BLaER1 treated with 17β-estradiol and CSF1 and Interleukin-3, amounts not matched to agents 10 nM and 100 nM (cell line): ENCODE data around the gene CABLES1.
A peak's percentile ranks its signal among the peaks of the same experiment; 100 is the strongest.

Experiments
- H3K27ac ChIP-seq, 11 experiments: shearing (Covaris generic); formaldehyde crosslinking; 2 replicates each; pipeline ENCODE4 v1.8.1; 2022
- H3K27me3 ChIP-seq, 11 experiments: shearing (Covaris generic); formaldehyde crosslinking; 2 replicates each; pipeline ENCODE4 v1.8.1; 2022
- H3K36me3 ChIP-seq, 11 experiments: shearing (Covaris generic); formaldehyde crosslinking; 2 replicates each; pipeline ENCODE4 v1.8.1; 2022
- H3K4me1 ChIP-seq, 10 experiments: shearing (Covaris generic); formaldehyde crosslinking; 2 replicates each; pipeline ENCODE4 v1.8.1; 2022
- H3K4me2 ChIP-seq, 11 experiments: shearing (Covaris generic); formaldehyde crosslinking; 2 replicates each; pipeline ENCODE4 v1.8.1; 2022
- H3K4me3 ChIP-seq, 10 experiments: shearing (Covaris generic); formaldehyde crosslinking; 2 replicates each; pipeline ENCODE4 v1.8.1; 2022
- H3K9ac ChIP-seq, 11 experiments: shearing (Covaris generic); formaldehyde crosslinking; 2 replicates each; pipeline ENCODE4 v1.8.1; 2022
- H3K9me3 ChIP-seq, 11 experiments: shearing (Covaris generic); formaldehyde crosslinking; replicated peaks in 1 of 11; 2 replicates each; pipeline ENCODE4 v1.8.1; 2022
- H4K20me1 ChIP-seq, 11 experiments: shearing (Covaris generic); formaldehyde crosslinking; 2 replicates each; pipeline ENCODE4 v1.8.1; 2022
- Cebpa-rat ChIP-seq, 11 experiments: shearing (Covaris generic); IDR thresholded peaks; 2 replicates each; pipeline ENCODE4 v1.8.1; 2022

Gene CABLES1

DNA sequence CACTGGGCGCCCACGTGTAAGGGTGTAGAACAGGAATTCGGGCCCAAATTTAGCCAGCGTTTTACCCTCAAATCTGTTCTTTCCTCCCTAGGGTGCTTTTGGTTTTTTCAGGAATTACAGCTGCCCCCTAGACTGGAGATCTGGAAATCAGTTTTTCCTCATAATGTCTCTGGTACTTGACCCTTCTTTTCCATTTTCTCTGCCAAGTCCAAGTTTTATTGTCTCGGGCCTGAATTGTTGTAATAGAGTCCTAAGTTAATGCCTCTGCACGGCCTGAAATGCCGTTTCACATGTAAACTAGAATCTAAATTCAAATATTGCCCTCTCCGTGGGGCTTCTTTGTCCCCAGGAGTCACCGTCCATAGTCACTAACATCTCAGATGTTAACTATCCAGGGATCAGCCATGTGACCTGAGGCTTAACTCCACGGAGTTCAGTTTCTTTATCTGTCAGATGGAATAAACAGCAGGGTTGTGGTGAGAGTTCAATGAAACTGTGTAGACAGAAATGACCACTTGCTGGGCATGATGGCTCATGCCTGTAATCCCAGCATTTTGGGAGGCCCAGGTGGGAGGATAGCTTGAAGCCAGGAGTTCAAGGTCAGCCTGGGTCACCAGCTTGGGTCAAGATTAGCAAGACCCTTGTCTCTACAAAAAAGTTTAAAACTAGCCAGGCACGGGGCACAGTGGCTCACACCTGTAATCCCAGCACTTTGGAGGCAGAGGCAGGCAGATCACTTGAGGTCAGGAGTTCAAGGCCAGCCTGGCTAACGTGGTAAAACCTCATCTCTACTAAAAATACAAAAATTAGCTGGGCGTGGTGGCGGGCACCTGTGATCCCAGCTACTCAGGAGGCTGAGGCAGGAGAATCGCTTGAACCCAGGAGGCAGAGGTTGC is 12.7 kb upstream of the CABLES1 start:
- Histone ChIP-seq H3K9ac (no peak overlapping the region), H3K27ac (no peak overlapping the region), H3K4me3 (no peak overlapping the region), H3K9me3 (no peaks in the 10 kb centered on the region), H3K4me1 (no peaks in the 10 kb centered on the region), H3K27me3 (no peaks in the 10 kb centered on the region), H4K20me1 (no peaks in the 10 kb centered on the region), H3K4me2 (no peak overlapping the region), H3K36me3 (no peaks in the 10 kb centered on the region)
- no peak for TF ChIP-seq Cebpa-rat (IDR thresholded peaks at IDR 0.05)

DNA sequence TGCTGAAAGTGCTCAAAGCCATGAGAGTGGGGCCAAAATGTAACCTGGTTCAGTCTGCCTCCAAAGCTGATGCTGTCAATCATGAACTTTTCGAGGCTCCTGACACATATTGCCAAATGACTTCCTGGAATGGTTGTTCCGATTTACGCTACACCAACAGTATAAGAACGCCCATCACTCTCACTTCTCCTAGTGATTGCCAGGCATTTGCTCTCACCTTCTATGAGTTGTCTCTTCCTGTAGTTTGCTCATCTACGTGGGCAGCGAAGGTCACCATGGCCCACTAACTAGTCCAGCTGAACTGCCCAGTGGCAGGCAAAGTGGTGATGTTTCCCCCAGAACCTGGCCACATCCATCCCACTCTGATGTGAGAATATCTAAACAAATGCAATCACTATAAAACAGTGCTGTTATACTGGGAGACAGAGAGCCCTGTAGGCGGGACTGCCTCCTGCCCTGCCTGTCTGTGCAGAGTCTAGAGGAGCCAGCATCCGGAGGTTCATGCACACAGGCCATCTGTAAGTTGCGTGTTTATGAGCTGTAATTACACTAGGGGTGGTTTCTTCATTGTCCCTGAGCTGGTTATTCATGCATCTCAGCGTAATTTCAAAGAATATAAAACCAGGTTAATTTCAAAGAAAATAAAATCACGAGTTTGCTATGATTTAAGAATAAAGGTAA is 8.8 kb upstream of the CABLES1 start:
- Histone ChIP-seq H3K27ac (no peak overlapping the region), H3K36me3 (no peaks in the 10 kb centered on the region), H4K20me1 (no peaks in the 10 kb centered on the region), H3K9me3 (no peaks in the 10 kb centered on the region), H3K4me2 (no peak overlapping the region), H3K4me1 (peaks cover 3 to 27% (median 12%) of the 10 kb centered on the region in 10 experiments; a peak in 16 of 20 replicates), H3K4me3 (no peak overlapping the region), H3K27me3 (no peaks in the 10 kb centered on the region), H3K9ac (no peak overlapping the region)
- TF ChIP-seq Cebpa-rat (IDR thresholded peaks at IDR 0.05) = no peak

DNA sequence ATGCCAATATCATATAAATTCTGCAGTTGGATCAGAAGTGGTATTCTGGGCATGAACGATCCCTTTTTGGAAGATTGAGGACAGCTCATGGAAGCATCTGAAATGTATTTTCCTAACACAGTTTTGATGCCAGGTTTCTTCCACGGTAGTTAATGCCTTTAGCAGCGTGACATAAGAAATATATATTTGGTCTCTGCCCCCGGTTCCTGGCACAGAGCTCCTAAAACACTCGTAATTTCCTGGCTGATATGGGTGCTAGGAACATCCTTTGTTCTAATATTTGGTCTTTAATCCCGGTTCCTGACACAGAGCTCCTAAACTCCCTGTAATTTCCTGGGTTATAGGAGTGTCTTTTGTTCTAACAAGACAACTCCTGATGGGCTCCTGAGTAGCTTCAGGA is 8.2 kb upstream of the CABLES1 start:
- H3K4me2 ChIP-seq = no peak overlapping the region
- no peak overlapping the region for H3K27ac ChIP-seq
- H3K36me3 ChIP-seq = no peaks in the 10 kb centered on the region
- H3K9ac ChIP-seq = no peak overlapping the region
- no peak for TF ChIP-seq Cebpa-rat (IDR thresholded peaks at IDR 0.05)
- H3K4me1 ChIP-seq = peaks cover 4 to 30% (median 13%) of the 10 kb centered on the region in 10 experiments; a peak in 17 of 20 replicates
- H3K4me3 ChIP-seq = no peak overlapping the region
- H4K20me1 ChIP-seq = no peaks in the 10 kb centered on the region
- no peaks in the 10 kb centered on the region for H3K27me3 ChIP-seq
- H3K9me3 ChIP-seq = no peaks in the 10 kb centered on the region

DNA sequence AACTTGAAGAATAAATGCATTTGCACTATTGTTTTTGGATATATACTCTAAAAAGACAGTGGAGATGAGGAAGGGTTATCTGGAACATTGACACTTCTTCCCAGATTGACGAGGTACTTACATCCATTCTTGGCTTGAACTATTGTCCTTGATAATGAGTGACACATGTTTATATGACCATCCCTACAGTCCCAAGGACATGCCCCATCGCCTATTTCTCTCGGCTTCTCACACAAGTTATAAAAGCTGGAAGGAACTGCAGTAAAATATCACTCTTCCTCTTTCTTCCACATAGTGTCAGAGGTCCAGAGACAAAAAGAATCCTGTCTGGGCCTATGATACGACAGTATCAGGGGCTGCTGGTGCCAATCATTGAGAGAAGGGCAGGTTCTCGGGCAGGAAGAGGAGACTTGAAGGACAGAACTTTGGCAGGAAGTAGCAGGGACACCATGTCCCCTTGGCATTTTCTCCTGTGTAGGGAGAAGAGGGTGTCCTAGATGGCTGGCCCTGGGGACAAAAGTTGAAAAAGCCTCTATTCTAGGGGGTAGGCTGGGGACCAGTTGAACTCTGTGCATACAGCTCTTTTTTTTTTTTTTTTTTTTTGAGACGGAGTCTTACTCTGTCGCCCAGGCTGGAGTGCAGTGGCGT is 5.8 kb upstream of the CABLES1 start:
- TF ChIP-seq Cebpa-rat (IDR thresholded peaks at IDR 0.05) = no peak
- H3K9ac ChIP-seq = no peak overlapping the region
- H3K4me3 ChIP-seq = no peak overlapping the region
- no peaks in the 10 kb centered on the region for H3K36me3 ChIP-seq
- peaks cover 9 to 31% (median 17%) of the 10 kb centered on the region in 10 experiments for H3K4me1 ChIP-seq
- H3K27ac ChIP-seq = no peak overlapping the region
- H3K9me3 ChIP-seq = no peaks in the 10 kb centered on the region
- H4K20me1 ChIP-seq = no peaks in the 10 kb centered on the region
- peak overlapping the region in 1 of 11 experiments; percentile 41; a peak in 2 of 22 replicates for H3K4me2 ChIP-seq
- peaks cover 13 to 22% (median 14%) of the 10 kb centered on the region in 11 experiments for H3K27me3 ChIP-seq

DNA sequence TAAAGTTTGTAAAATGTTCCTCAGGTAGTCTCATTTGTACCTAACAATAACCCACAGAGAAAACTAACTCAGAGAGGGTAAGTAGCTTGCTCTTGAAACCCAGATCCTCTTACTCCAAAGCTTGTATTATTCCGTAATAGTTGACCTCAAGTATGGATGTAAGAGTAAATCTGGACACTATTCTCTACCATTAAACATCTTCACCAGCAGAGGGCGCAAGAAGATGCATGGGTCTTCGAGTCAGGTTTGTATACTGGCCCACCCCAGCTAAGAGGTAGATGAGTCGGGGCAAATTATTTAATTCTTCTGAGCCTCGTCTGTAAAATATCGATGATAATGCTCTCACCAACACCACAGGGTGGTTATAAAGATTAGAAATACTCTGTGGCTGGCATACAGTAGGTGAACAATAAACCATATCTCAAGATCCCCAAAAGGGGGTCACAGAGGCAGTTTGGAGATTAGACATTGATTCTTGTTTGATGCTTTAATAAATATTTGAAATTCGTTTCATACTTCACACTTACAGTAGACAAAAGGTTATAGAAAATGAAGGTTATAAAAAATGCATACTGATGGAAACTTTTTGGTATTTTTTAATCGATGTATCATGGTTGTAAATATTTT is 3.5 kb upstream of the CABLES1 start:
- peaks cover 26 to 39% (median 35%) of the 10 kb centered on the region in 10 experiments for H3K4me1 ChIP-seq
- no peaks in the 10 kb centered on the region for H3K36me3 ChIP-seq
- no peak overlapping the region for H3K4me3 ChIP-seq
- H3K9me3 ChIP-seq = no peaks in the 10 kb centered on the region
- H3K9ac ChIP-seq = no peak overlapping the region
- no peak for TF ChIP-seq Cebpa-rat (IDR thresholded peaks at IDR 0.05)
- peak overlapping the region in 3 of 11 experiments; percentile 48 to 76 (median 60); a peak in 4 of 22 replicates for H3K4me2 ChIP-seq
- peaks cover 0 to 9% (median 0%) of the 10 kb centered on the region in 11 experiments; a peak in 6 of 22 replicates for H4K20me1 ChIP-seq
- peaks cover 36 to 45% (median 38%) of the 10 kb centered on the region in 11 experiments for H3K27me3 ChIP-seq
- no peak overlapping the region for H3K27ac ChIP-seq

DNA sequence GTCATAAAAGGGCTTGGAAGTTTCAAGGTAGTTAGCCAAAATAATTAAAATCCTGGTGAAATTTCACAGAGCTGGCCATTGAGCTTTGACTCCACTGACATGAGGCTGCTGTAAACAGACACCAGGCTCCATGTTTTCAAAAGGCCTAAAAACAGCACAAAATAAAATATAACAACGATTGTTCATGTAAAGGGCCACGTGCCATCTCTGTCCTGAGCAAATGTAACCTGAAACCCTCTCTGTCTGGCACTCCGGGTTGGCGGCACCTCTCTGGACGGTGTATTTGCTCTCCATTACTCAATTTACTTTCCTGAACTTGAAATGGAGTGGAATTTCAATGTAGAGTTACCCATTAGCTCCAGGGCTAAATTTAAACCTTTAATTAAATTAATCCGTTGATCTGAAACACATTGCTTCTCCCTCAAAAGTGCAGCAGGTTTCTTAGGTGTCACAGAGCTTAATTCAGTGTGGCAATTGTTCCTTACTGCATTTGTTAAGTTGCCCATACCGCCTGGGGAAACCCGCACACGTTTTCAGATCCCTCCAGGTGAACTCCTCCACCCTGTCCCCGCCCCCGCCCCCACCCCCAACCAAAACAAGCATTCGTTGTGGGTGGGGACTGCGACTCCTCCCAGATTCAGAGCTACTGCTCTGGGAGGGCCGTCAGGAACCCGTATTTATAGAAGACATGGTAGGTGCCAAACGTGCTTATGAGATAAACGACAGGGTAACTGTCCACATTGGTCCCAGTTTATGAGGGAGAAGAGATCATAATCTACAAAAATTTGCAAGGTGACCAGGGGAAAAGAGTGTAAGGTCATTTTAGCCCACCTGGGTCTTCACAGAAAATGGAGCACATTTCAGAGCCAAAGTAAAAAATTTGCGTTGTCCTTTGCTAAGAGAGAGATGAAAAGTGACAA is 1.2 kb upstream of the CABLES1 start:
- Histone ChIP-seq H3K4me3 (peak overlapping the region; percentile 66 to 88 (median 79)), H3K27ac (peak overlapping the region in 2 of 11 experiments; percentile 75 to 86; a peak in 3 of 22 replicates), H3K36me3 (peaks cover 0 to 21% (median 0%) of the 10 kb centered on the region in 11 experiments; a peak in 1 of 22 replicates), H4K20me1 (peaks cover 0 to 28% (median 18%) of the 10 kb centered on the region in 11 experiments; a peak in 11 of 22 replicates), H3K4me1 (peaks cover 33 to 51% (median 45%) of the 10 kb centered on the region in 10 experiments), H3K9me3 (no peaks in the 10 kb centered on the region), H3K4me2 (peak overlapping the region; percentile 90 to 99 (median 96)), H3K27me3 (peaks cover 57 to 68% (median 59%) of the 10 kb centered on the region in 11 experiments), H3K9ac (peak overlapping the region in 8 of 11 experiments; percentile 76 to 91 (median 84); a peak in 12 of 22 replicates)
- TF ChIP-seq Cebpa-rat (IDR thresholded peaks at IDR 0.05) = no peak

DNA sequence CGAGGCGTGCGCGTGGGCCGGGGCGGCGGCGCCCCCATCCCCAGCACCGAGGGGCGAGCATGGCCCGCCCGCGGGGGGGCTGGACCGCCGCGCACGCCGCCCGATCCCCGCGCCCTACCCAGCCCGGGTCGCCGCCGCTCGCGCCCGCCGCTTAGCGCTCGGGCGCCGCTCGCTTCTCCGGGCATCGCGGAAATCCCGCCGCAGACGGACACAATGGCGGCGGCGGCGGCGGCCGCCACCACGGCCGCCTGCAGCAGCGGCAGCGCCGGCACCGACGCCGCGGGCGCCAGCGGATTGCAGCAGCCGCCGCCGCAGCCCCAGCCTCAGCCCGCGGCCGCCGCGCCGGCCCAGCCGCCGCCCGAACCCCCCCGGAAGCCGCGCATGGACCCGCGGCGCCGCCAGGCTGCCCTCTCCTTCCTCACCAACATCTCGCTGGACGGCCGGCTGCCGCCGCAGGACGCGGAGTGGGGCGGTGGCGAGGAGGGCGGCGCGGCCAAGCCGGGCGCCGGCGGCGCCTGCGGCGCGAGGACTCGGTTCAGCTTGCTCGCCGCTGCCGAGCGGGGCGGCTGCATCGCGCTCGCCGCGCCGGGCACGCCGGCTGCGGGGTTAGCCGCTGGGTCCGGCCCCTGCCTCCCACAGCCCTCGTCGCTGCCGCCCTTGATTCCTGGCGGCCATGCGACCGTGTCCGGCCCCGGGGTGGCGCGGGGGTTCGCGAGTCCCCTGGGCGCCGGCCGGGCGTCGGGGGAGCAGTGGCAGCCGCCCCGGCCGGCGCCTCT is 453 bp downstream of the CABLES1 start:
- Histone ChIP-seq H3K9ac (peak overlapping the region; percentile 70 to 91 (median 83)), H3K9me3 (no peaks in the 10 kb centered on the region), H3K36me3 (peaks cover 0 to 26% (median 0%) of the 10 kb centered on the region in 11 experiments; a peak in 2 of 22 replicates), H3K27ac (peak overlapping the region; percentile 66 to 86 (median 79)), H3K4me1 (peaks cover 32 to 50% (median 37%) of the 10 kb centered on the region in 10 experiments), H3K27me3 (peaks cover 57 to 69% (median 62%) of the 10 kb centered on the region in 11 experiments), H4K20me1 (peaks cover 0 to 39% (median 18%) of the 10 kb centered on the region in 11 experiments; a peak in 11 of 22 replicates), H3K4me3 (peak overlapping the region; percentile 66 to 88 (median 79)), H3K4me2 (peak overlapping the region; percentile 90 to 99 (median 96))
- no peak for TF ChIP-seq Cebpa-rat (IDR thresholded peaks at IDR 0.05)
